NCI-H524 treated with DMSO at 0.1 percent for 48 hours (cell line): ENCODE data around the gene FOXD3.

Experiments
- DNase-seq: peaks from one replicate; lab custom pipeline; 2025; lab: John Stamatoyannopoulos, UW

Gene FOXD3

GRCh38 chr1:63362073-63362472 is 39.7 kb downstream of the FOXD3 start:
- no peak for DNase-seq

- DNase-seq = no peak
Measured at GRCh38 chr1:63362578-63362977, 40.2 kb downstream of the FOXD3 start.

GRCh38 chr1:63363014-63363413 is 40.6 kb downstream of the FOXD3 start:
- no peak for DNase-seq

- DNase-seq = no peak
Measured at GRCh38 chr1:63366908-63367214, 44.5 kb downstream of the FOXD3 start.

GRCh38 chr1:63367215-63368103 is 45.1 kb downstream of the FOXD3 start, which contains the start of gene ALG6:
ALG6 (plus strand) TSS chr1:63367627; CDS start chr1:63370978, 3,351 bp downstream.
- DNase-seq = peak; percentile 58

GRCh38 chr1:63368131-63368530 is 45.8 kb downstream of the FOXD3 start:
- no peak for DNase-seq
